OCI-LY7 (cell line): ENCODE data around the gene SDHAF3.

Experiments used
- EZH2phosphoT487 ChIP-seq: fragments of 200-600 bp; sonication (generic); IDR thresholded peaks from 2 replicates; pipeline ENCODE4 v1.6.1; 2018; ENCODE audit warnings: low read depth, borderline replicate concordance, mild to moderate bottlenecking, mixed run types, antibody characterized with exemption, low read length, moderate library complexity, mixed read lengths
- TF ChIP-seq, protein P1 (sequence below): fragments of 200-600 bp; sonication (generic); conservative IDR thresholded peaks from 2 replicates; pipeline ENCODE4 v1.5.1; 2014; ENCODE audit warnings: mild to moderate bottlenecking, antibody characterized with exemption, low read length, moderate library complexity, mixed read lengths

DNA sequence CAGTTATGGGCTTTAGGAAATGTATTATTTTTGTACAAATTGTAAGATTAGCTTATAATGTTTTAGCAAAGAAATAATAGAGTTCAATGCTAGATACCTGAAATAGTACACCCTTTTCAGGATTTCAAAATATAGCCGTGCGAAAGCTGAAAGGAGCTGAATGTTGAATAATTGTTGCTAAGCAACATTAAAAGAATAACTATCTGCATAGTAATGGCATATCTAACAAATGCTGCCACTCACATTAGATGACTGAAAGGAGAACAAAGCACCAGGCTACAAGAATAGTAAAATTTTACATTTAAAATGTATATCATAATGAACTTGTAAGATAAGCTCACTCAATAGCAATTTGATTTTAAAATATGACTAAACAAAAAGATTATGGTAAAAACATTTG is 82.5 kb downstream of the SDHAF3 start:
- TF ChIP-seq, protein P1, sequence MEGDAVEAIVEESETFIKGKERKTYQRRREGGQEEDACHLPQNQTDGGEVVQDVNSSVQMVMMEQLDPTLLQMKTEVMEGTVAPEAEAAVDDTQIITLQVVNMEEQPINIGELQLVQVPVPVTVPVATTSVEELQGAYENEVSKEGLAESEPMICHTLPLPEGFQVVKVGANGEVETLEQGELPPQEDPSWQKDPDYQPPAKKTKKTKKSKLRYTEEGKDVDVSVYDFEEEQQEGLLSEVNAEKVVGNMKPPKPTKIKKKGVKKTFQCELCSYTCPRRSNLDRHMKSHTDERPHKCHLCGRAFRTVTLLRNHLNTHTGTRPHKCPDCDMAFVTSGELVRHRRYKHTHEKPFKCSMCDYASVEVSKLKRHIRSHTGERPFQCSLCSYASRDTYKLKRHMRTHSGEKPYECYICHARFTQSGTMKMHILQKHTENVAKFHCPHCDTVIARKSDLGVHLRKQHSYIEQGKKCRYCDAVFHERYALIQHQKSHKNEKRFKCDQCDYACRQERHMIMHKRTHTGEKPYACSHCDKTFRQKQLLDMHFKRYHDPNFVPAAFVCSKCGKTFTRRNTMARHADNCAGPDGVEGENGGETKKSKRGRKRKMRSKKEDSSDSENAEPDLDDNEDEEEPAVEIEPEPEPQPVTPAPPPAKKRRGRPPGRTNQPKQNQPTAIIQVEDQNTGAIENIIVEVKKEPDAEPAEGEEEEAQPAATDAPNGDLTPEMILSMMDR, result no peak
- TF ChIP-seq EZH2phosphoT487, result no peak
